ENCODE results near the gene TTYH2.

- no peak for TF ChIP-seq MXI1 (IDR thresholded peaks at IDR 0.05; ENCODE audit: borderline replicate concordance, low read depth, low read length)
- TF ChIP-seq CTCF (conservative IDR thresholded peaks at IDR 0.05; ENCODE audit: low read depth, low read length), result no peak
These were observed 43.9 kb downstream of the TTYH2 start for GRCh38 chr17:74257311-74257710.
